GM23248 (cell line): ENCODE data around the gene EMC1.
"Not testable (repeated sequence)": the region's sequence is repeated elsewhere in the genome, so short reads cannot be mapped to it uniquely, and the experiment has no call there.

ENCODE experiments used
- EZH2 ChIP-seq: fragments of 200-600 bp; sonication (generic); IDR thresholded peaks from 2 replicates; pipeline ENCODE4 v1.6.1; 2018; ENCODE audit warnings: antibody characterized with exemption, mild to moderate bottlenecking; ENCODE audit not compliant: insufficient read depth, poor library complexity, severe bottlenecking
- EZH2phosphoT487 ChIP-seq: fragments of 200-600 bp; sonication (generic); IDR thresholded peaks from 2 replicates; pipeline ENCODE4 v1.6.1; 2018; ENCODE audit warnings: antibody characterized with exemption, moderate library complexity, mild to moderate bottlenecking, low read depth; ENCODE audit not compliant: insufficient read depth

GRCh38 chr1:19216585-19216984 is 34.7 kb downstream of the EMC1 start:
- not testable (repeated sequence) for TF ChIP-seq EZH2phosphoT487, EZH2
